ENCODE results near the gene ANXA10.
"Not testable (repeated sequence)": the region's sequence is repeated elsewhere in the genome, so short reads cannot be mapped to it uniquely, and the experiment has no call there.

The ANXA10 gene, protein sequence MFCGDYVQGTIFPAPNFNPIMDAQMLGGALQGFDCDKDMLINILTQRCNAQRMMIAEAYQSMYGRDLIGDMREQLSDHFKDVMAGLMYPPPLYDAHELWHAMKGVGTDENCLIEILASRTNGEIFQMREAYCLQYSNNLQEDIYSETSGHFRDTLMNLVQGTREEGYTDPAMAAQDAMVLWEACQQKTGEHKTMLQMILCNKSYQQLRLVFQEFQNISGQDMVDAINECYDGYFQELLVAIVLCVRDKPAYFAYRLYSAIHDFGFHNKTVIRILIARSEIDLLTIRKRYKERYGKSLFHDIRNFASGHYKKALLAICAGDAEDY

GRCh38 chr4:168092176-168092712 lies at the start of gene ANXA10:
Gene ANXA10, plus strand, starts transcription at chr4:168092537. Its CDS starts 164 bp downstream, at chr4:168092701.
- no peak for DNase-seq (ENCODE audit: low read depth in 4 of 4, low spot score in 1 of 4)

GRCh38 chr4:168045354-168045753 lies 47.0 kb upstream of the ANXA10 start:
- no peak for DNase-seq (ENCODE audit: low read depth in 4 of 4, low spot score in 1 of 4)

GRCh38 chr4:168050002-168050401 lies 42.3 kb upstream of the ANXA10 start:
- DNase-seq (ENCODE audit: low read depth in 4 of 4, low spot score in 1 of 4): no peak

- no peak for DNase-seq (ENCODE audit: low read depth in 4 of 4, low spot score in 1 of 4)
Measured at GRCh38 chr4:168051526-168051925, 40.8 kb upstream of the ANXA10 start.

DNA sequence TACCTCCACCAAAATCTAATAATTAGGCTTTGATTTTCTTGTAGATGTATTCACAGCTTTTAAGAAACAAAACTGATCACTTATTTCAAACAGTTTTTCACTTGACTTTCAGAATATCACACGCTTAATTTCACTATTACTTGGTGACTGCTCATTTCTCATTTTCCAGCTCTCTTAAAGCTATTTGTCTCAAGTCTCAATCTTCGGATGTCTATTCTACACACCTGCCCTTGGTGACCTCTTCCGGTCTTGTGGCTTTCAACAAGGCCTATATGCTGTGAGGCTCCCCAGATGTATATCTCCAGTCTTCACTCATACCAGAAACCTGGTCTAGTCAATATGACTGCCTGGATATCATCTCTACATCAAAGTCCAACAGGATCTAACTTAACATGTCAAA lies 34.9 kb upstream of the ANXA10 start:
- no peak for DNase-seq (ENCODE audit: low read depth in 4 of 4, low spot score in 1 of 4)

GRCh38 chr4:168059251-168059650 lies 33.1 kb upstream of the ANXA10 start:
- no peak for DNase-seq (ENCODE audit: low read depth in 4 of 4, low spot score in 1 of 4)

DNA sequence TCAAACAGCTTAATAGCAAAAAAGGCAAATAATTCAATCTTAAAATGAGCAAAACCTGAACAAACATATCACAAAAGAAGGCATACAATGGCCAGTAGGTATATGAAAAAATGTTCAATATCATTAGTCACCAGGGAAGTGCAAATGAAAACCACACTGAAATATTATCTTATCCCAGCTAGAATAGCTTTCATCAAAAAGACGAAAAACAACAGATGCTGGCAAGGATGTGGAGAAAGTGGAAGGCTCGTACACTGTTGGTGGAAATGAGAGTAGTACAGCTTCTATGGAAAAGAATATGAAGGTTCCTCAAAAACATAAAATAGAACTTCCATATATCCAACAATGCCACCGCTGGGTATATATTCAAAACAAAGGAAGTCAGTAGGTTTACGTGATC lies 29.3 kb upstream of the ANXA10 start:
- DNase-seq (ENCODE audit: low read depth in 4 of 4, low spot score in 1 of 4): no peak

DNA sequence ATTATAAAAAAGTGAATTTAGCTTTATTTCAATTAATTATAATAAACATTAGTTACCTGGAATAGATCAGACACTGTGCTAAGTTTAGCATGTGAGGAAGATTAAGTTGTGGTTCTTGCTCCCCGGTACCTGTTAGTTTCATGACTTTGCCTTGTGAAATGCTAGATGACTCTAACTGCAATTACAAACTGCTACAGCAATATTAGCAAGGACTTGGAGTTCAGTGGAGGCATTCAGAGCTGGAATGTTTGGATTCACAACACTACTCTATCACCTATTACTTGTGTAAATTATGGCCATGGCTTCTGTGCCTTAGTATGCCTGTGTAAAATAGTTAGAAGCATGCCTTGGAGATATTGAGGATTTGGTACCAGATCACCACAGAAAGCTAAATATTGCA lies 21.4 kb upstream of the ANXA10 start:
- DNase-seq (ENCODE audit: low read depth in 4 of 4, low spot score in 1 of 4): no peak

DNA sequence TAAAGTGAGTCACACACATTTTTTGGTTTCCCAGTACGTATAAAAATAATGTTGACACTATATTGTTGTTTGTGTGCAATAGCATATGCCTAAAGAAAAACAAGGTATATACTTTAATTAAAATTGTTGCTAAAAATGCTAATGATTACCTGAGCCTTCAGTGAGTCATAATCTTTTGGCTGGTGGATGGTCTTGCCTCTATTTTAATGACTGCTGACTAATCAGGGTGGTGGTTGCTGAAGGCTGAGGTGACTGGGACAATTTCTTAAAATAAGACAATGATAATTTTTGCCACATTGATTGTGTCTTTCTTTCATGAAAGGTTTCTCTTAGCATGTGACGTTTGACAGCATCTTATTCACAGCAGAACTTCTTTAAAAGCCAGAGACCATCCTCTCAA lies 21.0 kb upstream of the ANXA10 start:
- no peak for DNase-seq (ENCODE audit: low read depth in 4 of 4, low spot score in 1 of 4)

DNA sequence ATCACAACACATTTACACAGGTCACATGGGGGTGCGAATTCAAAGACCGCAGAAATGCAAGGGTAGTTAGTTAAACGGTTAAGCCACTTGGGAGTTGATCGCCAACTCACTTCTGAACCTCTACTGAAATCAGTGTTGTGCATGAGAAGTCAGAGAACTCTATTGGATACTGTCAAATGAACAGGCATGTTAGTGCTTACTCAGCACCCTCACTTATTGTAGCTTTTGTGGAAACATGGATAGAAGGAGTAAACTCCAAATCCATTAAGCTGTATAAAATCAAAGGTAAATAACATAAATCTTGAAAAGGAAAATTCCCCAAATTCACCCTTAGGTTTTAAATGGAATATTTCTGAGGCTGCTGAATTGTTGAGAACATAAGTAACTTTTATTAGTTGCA lies 17.5 kb upstream of the ANXA10 start:
- no peak for DNase-seq (ENCODE audit: low read depth in 4 of 4, low spot score in 1 of 4)

DNA sequence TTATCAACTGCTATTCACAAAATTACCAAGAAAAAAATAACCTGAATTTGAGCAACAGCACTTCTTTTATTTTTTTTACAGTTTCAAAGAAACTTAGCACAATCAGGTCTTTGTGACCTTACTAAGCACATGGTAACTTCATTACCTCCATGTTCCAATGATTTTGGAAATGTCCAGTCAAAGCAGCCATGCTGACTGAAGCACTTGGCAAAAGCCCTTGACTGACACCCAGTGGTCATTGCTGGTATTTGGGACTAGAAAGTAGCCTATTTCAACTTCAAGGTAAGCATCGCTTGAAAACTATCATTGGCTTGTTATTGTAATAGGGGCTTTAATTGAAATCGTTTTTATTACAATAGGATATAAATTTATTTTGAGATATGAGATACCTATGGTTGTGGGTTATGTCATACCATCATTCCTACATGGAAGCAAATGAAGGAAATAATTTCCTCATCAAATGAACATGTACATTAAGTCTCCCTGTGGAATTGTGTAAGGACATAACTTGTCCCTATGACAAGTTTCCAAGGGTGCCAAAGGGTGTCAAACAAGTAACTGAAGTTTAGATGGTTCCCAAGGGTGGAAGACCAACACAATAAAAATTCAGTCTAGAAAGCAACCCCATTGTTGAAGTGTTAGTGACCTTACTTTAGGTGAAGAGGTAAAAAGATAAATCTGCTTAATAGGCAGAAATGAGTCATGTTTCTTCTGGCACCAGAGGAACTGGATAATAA lies 15.2 kb upstream of the ANXA10 start:
- DNase-seq (ENCODE audit: low read depth in 4 of 4, low spot score in 1 of 4): peak in 3 of 4 experiments; percentile 1 to 10 (median 8)

DNA sequence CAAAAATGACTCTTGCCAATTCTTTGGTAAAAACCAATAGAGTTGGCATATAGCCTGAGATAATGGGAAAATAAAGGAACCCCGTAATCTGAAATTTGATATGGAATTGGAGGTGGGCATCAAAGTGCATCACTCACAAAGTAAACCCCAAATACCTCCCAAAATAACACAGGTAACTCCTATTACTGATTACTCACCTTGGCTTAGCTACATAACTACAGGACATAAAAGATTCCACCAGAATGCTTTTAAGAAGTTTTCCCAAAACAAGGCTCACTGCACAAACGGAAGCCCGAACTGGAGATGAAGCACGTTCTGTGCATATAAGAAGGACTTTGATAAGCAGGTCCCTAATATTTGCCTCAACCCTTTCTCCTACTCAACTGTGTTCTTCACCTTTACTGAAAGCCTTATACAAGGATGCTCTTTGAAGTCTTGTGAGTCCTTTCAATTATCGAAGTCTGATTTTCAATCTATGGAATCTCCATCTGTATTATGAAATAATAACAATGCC lies 14.6 kb upstream of the ANXA10 start:
- DNase-seq (ENCODE audit: low read depth in 4 of 4, low spot score in 1 of 4): no peak

GRCh38 chr4:168082379-168082778 lies 10.0 kb upstream of the ANXA10 start:
- DNase-seq (ENCODE audit: low read depth in 4 of 4, low spot score in 1 of 4): no peak

- DNase-seq (ENCODE audit: low read depth in 4 of 4, low spot score in 1 of 4): no peak
Measured at GRCh38 chr4:168095776-168096406, 3.6 kb downstream of the ANXA10 start.

GRCh38 chr4:168096407-168096784 lies 4.1 kb downstream of the ANXA10 start:
- DNase-seq (ENCODE audit: low read depth in 4 of 4, low spot score in 1 of 4): no peak

- no peak for DNase-seq (ENCODE audit: low read depth in 4 of 4, low spot score in 1 of 4)
Measured at GRCh38 chr4:168097161-168097560, 4.8 kb downstream of the ANXA10 start.

DNA sequence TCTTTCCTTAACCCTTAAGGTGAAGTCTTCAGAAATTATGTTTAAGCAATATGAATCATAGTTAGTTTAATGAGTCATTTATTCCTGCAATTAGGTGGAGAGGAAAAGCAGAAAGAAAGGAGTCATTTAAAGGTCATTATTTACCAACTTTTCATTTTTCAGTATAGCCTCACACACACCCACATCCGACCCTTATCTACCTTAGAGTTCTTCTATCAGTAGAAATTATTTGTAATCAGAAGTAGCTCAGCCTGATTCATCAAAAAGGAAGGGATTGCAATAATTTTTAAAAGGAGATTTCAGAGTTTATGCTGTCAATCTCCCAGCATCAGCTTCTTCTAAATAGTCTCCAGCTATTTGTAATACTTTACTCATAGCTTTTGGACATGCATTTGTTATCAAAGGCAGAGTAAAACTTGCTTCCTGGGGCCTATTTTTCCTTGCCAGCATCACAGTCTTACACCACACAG lies 5.9 kb downstream of the ANXA10 start:
- no peak for DNase-seq (ENCODE audit: low read depth in 4 of 4, low spot score in 1 of 4)

- DNase-seq (ENCODE audit: low read depth in 4 of 4, low spot score in 1 of 4): no peak
Measured at GRCh38 chr4:168099195-168099594, 6.9 kb downstream of the ANXA10 start.

DNA sequence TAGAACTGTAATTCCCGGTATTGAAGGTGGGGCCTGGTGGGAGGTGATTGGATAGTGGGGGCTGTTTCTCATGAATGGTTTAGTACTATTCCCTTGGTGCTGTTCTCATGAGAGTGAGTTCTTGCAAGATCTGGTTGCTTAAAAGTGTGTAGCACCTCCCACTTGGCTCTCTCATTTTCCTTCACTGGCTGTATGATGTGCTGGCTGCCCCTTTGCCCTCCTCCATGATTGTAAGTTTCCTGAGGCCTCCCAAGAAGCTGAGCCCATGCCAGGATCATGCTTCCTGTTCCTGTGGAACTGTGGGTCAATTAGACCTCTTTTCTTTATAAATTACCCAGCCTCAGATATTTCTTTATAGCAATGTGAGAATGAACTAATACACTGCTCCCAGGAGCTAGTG lies 8.7 kb downstream of the ANXA10 start:
- no peak for DNase-seq (ENCODE audit: low read depth in 4 of 4, low spot score in 1 of 4)

DNA sequence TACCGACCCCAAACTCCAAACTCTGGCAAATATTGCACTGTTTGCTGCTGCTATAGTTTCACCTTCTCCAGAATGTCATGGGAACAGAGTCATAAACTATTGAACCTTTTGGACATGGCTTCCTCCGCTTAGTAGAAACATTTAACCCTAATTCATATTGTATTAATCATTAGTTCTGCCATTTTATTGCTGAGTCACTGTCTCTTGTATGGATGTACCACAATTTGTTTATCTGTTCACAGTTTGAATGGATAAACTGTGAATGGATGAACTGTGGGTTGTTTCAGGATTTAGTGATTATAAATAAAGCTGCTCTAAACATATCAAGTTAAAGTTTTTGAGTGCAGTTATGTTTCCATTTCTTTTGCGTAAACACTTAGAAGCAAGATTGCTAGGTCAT lies 10.1 kb downstream of the ANXA10 start:
- DNase-seq (ENCODE audit: low read depth in 4 of 4, low spot score in 1 of 4): no peak

DNA sequence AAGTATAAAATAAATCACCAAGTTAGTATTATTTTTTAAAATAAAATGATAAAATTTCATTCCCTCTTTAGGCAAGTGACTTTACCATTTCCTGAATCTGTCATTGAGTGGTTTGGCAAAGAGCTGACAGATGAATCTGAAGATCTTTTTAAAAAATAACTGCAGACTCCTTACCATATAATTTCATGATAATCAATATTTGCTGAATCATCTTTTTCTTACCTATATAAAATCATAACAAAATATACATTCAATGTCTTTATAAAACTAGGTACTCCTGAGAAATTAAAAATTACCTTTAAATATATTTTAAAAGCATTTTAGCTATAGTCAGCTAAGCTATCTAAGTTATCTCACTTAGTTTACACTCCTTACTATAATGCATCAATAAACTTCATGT lies 17.2 kb downstream of the ANXA10 start:
- no peak for DNase-seq (ENCODE audit: low read depth in 4 of 4, low spot score in 1 of 4)

- not testable (repeated sequence) for DNase-seq (ENCODE audit: low read depth in 4 of 4, low spot score in 1 of 4)
Measured at GRCh38 chr4:168113059-168113458, 20.7 kb downstream of the ANXA10 start.
